Endometrium (tissue), 2 donors: Measurements from ENCODE around the gene BCL11A.

ENCODE experiments used
- FAIRE-seq: peaks from 2 replicates; lab custom pipeline; 2012; peaks lifted over from hg19 to GRCh38; lab: Jason Lieb, UNC
- donor health status: control.
- donor health status: control.

Gene BCL11A

GRCh38 chr2:60505240-60505879 is 48.1 kb downstream of the BCL11A start:
- FAIRE-seq = no peak

DNA sequence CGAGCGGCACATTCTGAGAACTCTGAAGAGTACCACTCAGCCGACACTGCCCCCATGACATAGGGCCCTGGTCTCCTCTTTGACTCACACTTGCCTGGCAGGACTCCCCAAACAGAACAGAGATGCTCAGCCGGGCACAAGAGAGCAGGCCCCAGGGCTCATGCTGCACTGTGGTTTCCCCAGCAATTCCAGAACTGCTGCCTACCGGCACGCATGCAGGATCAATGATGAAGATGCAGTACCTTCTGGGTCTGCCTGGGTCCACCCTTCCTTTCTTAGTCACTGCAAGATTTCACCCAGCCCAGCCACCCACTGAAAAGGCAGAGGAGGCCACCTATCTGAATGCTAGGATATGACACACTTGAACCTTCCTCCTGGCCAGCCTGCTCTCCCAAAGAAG is 49.4 kb downstream of the BCL11A start:
- no peak for FAIRE-seq

DNA sequence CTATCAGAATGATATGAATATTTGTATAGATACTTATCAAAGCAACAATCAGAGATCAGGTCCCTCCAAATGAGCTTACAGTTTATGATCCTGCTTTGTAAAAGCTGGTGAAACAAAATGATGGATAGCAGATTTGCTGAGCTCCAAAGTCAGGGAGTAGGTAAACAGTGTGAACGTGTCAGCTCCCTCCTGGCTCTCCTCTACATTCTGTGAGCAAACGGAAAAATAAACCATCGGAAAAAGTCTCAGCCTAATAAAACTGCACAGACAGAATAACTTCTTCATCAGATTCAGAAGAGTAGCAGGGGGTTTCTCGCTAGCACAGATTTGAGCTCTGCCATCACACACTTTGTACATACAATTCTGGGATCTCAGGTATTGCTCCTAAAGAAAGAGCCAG is 51.3 kb downstream of the BCL11A start:
- no peak for FAIRE-seq

GRCh38 chr2:60500861-60501260 is 52.6 kb downstream of the BCL11A start:
- no peak for FAIRE-seq

GRCh38 chr2:60499651-60500265 is 53.7 kb downstream of the BCL11A start:
- FAIRE-seq = no peak

GRCh38 chr2:60498816-60499429 is 54.5 kb downstream of the BCL11A start:
- no peak for FAIRE-seq

- no peak for FAIRE-seq
Observed at GRCh38 chr2:60498127-60498815, 55.2 kb downstream of the BCL11A start.

DNA sequence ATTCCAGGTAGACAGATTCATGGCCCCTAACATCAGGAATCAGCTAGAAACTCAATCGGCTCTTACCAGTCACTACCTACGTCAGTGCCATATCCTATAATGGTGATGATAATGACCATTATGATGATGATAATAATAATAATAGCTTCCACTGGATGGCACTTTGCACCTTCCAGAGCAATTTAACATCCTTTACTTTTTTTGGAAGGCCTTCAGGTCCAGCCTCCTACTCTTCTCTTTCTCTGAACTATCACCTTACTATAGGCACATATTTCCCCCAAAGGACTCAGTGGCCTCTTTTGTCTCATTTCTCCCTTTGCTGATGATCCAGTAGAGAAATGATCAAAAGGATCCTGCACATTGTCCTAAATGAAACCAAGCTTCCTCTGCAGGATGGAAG is 56.0 kb downstream of the BCL11A start:
- FAIRE-seq = no peak

DNA sequence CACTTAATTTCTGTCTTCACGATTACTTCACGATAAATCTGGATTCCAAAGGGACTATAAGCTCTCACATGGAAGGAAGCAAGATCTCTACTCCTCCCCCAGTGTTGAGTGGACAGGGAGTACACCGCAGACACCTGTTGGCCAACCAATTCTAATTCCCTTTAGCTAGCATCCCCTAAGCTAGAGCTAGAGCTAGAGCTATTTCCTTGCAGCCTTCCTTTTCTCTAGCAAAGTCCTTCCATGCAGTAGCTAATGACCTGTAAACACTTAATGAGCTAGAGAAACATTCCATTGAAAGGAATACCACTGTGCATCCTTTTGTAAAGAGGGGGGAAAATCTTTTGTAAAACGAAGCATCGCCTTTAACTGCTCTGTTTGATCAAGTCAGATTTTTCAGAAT is 56.5 kb downstream of the BCL11A start:
- no peak for FAIRE-seq

DNA sequence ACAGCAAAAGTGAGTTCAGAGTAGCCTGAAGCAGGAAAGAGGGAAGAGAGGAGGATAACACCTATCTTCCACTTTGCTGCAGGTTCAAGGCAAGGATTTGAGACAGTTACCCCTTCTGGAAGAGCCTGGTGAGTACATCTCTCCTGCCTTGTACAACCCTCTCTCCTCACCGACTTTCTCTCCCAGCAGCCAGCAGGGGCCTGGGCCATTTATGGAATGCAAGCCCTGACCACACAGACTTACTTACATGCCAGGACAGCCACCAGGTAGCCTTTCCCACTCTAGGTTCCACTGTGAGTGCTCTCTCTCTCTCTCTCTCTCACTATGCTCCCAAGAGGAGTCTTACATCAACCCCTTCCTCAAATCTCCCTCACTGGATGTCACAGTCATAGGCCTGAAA is 57.0 kb downstream of the BCL11A start:
- no peak for FAIRE-seq

DNA sequence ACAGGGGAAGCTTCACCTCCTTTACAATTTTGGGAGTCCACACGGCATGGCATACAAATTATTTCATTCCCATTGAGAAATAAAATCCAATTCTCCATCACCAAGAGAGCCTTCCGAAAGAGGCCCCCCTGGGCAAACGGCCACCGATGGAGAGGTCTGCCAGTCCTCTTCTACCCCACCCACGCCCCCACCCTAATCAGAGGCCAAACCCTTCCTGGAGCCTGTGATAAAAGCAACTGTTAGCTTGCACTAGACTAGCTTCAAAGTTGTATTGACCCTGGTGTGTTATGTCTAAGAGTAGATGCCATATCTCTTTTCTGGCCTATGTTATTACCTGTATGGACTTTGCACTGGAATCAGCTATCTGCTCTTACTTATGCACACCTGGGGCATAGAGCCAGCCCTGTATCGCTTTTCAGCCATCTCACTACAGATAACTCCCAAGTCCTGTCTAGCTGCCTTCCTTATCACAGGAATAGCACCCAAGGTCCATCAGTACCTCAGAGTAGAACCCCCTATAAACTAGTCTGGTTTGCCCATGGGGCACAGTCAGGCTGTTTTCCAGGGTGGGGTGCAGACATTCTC is 58.3 kb downstream of the BCL11A start:
- FAIRE-seq = no peak

- FAIRE-seq = no peak
Observed at GRCh38 chr2:60493804-60494387, 59.6 kb downstream of the BCL11A start.

DNA sequence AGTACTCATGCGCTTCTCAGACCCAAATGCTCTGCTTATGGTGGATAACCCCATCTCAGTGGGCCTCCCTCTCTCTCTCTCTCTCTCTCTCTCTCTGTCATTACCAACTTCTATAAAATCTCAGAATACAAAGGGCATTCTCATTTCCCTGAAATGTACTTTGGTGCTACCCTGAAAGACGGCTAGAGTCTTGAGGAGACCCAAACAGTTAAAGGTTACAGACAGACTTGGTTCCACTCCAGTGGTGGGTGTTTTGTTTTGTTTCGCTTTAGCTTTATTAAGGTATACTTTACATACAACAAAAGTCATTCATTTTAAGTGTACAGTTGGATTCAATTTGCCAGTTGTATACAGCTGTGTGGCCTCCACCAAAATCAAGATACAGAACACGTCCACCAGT is 60.9 kb downstream of the BCL11A start:
- FAIRE-seq = no peak

GRCh38 chr2:60490848-60491247 is 62.6 kb downstream of the BCL11A start:
- FAIRE-seq = no peak

- FAIRE-seq = no peak
Observed at GRCh38 chr2:60490441-60490840, 63.0 kb downstream of the BCL11A start.

DNA sequence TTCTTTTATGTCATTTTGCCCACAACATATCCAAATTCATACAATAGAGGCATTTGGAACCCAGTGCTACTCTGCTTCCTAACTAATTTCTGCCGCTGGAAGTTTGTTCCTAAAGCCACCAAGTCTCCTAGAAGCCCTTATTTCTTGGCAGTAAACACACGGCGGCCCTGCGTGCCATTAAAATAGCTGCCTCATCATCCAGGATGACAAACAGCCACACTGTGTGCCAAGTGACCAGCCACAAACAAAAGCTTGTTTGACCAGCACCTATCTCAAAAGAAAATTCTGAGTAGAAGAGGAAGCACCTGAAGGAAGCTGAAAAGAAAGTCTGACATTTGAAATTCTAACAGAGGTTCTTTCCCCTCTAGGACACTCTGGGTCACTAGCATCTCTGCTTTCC is 64.2 kb downstream of the BCL11A start:
- FAIRE-seq = no peak

DNA sequence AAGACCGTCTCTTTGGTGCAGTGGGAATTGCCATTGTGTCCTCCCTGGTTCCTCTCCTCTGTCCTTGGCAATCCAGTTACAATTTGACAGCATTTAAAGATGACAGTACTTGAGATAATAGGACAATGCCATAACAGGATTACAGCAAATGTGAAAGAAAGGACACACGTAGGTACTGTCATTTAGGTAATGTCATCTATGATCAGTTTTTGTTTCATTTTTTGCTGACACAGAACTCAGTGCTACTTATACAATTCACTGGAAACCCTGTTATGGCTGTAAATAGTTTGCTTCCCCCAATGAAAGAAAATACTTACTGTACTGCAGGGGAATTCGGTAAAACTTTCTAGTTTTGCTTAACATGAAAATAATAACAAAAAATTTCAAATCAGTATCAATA is 65.2 kb downstream of the BCL11A start:
- no peak for FAIRE-seq

DNA sequence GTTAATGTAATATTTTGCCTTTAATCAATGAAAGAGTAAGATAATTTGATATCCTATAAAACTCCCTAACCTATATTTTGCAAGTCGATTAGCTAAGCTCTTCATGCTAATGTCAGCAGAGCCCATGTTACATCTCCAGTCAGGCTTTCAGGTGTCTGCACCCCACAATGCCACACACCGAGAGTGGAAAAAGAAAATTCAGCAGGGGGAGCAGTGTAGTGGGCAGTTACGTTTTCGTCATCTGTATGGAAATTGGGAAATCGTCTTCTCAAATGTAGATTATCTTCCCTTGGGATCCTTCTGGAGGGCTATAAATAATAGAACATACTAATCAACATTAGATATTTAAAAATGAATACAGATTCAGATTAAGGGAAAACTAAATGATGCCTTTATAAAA is 66.3 kb downstream of the BCL11A start:
- no peak for FAIRE-seq

- no peak for FAIRE-seq
Observed at GRCh38 chr2:60486551-60486950, 66.9 kb downstream of the BCL11A start.

DNA sequence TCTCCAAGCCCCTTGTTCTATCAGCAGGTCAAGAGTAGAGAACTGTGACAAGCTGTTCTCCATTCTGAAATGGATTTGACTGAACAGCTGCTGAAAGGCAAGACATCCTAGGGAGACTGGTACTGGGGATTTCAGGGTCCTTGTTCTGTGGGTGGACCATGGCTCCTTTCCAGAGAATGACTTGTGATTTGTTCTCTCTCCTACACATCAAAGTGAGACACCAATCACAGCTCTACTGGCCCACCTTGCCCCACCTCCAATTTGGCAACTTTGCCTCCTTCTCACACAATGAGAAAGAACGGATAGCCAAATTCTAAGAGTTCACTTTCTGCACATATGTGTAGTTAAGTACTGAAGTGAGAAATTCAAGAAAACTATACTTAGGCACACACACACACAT is 67.4 kb downstream of the BCL11A start:
- FAIRE-seq = no peak

- no peak for FAIRE-seq
Observed at GRCh38 chr2:60485550-60485949, 67.9 kb downstream of the BCL11A start.

GRCh38 chr2:60485055-60485454 is 68.4 kb downstream of the BCL11A start:
- no peak for FAIRE-seq
